HG03196 (cell line): ENCODE data around the gene TET3.

ENCODE experiments used
- ATAC-seq: cut with Tn5 transposase; IDR thresholded peaks from one replicate; pipeline ENCODE4 v1.9.1; 2021; ENCODE audit not compliant: unreplicated experiment

Gene TET3

DNA sequence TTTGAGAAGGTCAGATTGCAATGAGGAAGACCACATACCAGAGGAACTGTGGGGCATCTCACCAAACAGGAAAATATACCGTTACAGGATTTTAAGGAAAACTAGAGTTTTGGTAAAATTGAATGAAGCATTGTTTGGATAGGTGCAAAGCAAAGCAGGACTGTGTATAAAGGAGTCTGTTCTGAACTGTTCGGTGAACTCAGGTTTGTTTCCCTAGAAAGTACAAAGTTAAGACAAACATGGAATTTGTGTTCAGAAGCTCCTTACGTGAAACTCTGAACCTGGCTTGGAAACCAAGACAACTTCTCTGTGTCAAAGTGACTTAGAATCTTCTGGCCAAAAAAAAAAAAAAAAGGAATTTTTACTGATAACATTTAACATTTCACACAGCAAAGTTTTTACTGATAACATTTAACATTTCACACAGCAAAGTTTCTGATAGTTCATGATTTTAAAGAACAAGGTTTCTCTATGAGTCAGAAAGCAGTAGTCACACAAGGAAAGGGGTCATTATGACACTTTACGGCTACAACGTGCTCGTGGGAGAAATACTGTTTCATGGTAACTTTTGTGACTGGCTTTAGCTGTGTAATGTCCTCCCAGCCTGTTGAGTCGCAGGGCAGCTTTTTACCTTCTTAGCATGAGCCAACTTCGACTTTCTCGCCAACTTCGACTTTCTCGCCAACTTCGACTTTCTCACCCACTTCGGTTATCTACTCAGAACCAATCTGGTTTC is 21.2 kb upstream of the TET3 start:
- peak; percentile 47 for ATAC-seq

DNA sequence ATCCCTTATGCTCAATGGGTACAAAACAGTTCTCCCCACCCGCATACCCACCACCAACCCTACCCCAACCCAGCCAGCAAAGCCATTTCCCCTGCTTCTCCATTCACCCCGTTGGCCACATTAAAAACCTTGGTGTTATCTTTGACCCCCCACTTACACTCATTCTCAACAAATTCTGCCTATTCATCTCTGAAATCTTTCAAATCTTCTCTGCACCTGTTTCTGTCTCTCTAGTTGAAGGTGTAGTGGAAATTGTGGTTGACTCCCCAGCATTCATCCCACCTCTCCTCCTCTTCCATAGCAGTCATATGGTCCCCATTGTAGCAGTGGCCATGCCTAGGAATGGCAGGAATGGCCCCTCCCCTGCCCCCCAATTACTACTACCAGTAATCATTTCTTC is 20.5 kb upstream of the TET3 start:
- ATAC-seq = no peak

DNA sequence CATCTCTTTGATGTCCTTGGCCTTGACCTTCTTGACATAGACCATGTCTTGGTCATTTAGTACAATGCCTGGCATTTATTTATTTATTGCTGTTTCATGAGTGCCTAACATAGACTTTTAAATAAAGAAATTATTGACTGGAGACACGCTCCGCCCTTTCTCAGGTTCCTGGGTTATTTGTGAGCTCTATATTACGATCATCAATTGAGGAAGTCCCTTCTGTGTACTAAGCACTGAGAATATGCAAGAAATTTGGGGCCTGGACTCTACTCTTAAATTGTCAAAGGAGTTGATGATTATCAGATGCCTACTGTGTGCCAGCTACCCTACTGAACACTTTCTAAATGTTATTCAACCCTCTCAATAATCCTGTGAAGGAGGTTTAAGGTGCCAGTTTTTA is 19.7 kb upstream of the TET3 start:
- no peak for ATAC-seq

DNA sequence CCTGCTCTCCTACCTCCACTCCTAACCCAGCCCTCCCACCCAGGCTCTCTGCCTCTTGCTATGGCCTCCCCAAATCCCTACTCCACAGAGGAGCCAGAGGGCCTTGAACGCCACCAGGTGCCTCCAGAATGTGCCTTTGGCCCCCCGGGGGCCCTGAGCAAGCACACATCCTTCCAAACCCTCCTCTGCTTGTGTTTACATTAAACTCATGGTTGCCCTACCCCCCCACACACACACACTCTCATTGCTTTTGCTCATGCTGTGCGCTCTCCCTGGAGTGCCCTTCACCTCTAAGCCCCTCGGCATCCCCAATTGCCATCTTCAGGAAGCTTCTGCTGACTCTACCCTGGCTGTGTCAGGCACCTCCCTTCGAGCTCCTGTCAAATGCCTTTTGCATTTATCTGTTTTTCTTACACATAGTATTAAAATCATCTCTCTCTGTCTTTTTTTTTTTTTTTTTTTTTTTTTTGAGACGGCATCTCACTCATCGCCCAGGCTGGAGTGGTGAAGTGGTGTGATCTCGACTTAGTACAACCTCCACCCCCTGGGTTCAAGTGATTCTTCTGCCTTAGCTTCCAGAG is 16.3 kb upstream of the TET3 start:
- ATAC-seq = no peak

DNA sequence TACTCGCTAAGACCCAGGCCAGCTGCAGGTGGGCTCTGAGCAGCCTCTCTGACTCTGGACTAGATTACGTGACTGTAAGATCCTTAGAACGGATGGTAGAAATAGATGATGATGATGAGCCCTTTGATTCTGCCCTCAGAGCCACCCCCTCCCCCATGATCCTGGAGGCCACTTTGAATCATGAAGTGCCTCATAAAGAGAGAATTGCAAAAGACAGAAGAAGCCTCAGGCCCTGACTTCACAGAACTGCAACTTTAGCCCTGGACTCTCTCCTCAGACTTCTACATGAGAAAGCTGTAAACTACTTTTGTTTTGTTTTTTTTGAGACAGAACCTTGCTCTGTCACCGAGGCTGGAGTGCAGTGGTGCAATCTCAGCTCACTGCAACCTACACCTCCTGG is 15.4 kb upstream of the TET3 start:
- no peak for ATAC-seq

DNA sequence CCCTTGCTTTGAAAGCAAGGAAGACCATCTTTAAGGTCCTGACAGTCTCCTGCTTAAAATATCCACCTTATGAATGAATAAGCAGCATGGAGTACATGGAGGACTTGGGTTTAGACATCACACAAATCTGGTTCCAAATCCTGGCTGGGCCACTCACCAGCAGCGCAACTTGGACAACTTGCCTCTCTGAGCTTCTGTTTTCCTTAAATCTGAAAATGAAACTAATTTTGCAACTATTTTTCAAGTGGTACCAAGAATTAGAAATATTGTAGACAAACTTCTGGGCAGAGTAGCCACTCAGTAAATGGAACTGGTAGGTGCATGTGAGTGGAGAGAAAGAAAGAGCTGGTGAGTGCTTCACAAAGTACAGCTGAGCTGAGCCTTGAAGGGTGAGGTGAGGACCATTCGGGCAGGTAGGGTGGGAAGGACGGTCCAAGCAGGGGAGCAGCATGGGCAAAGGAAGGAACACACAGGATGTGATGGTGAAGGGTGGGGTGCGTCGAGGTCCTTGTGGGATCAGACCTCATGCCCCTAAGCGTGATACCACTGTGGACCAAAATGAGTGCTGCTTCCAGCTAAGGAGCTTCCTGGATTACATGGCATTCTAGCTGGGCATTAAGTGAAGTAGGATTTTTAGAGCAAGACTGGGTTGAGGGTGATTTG is 14.4 kb upstream of the TET3 start:
- peak; percentile 5 for ATAC-seq

DNA sequence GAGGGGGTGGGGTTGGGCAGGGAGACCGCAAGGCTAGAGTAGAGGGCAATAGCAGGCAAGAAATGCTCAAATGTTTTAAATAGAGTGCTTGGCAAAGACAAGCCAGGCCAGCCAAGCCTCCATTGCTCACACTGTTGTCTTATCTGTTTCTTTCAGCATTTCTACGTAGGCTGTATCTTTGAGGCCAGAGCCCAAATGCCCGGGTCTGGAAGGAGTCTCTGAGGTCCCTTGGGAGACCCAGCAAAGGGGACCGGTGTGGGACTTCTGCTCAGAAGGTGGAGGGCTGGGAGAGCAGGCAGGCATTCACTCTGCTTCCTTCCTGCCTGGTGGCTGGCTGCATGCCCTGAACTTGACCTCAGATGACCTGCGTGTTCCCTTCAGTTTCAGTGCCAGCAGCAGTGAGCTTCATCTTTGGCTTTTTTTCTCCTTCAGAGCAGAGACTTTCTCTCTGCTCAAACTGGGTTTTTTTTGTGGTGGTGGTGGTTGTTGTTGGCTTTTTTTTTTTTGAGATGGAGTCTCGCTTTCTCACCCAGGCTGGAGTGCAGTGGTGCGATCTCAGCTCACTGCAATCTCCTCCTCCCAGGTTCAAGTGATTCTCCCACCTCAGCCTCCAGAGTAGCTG is 13.7 kb upstream of the TET3 start:
- ATAC-seq = peak; percentile 78

DNA sequence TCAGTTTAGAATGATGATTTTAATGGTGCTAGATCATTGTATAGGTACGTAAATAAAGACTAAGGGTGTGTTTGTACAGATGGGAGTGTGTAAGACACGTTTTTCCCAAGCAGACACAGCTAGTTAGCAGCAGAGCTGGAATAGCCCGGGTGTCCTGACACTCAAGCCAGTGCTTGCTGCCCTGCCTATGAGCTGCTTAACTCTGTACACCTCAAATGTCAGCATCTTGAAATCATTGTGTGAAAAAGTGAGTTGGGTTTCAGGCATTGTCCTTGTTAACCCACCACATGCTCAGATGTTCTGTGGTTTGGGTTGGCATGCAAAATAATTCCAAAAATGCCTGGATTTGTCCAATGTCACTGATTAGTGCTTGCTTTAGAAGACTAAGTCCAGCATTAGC is 13.0 kb upstream of the TET3 start:
- no peak for ATAC-seq

DNA sequence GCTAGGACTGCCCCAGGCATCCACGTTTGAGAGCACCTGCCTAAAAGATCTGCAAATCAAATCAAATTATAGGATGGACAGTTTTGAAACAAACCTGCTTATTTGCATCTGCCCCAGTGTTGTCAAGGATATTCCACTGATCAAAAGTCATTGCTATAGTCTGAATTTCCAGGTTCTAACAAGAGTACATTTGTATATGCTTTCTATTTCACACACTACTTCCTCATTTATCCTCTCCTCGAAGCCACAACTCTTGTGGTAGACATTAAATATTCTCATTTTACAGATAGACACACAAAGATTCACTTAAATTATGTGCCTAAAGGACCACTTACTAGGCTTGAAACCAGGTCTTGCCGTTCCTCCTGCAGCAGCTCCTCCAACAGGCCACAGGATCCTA is 11.9 kb upstream of the TET3 start:
- no peak for ATAC-seq

DNA sequence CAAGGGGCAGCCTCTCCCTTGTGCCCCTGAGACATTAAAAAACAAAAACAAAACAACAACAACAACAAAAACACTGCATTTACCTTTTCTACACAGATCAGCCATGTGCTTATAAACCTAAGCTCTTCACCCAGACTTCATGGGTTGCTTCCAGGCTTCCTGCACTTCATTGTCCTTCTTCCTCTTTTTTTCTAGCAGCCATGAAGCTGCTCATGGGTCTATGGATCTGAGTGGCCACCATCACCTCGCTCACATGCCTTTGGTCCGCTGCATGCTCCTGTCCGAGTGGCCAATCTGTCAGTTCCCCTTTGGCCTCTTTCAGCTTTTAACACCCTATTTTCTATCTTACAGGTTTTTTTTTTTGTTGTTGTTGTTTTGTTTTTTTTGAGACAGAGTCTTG is 9.0 kb upstream of the TET3 start:
- no peak for ATAC-seq

DNA sequence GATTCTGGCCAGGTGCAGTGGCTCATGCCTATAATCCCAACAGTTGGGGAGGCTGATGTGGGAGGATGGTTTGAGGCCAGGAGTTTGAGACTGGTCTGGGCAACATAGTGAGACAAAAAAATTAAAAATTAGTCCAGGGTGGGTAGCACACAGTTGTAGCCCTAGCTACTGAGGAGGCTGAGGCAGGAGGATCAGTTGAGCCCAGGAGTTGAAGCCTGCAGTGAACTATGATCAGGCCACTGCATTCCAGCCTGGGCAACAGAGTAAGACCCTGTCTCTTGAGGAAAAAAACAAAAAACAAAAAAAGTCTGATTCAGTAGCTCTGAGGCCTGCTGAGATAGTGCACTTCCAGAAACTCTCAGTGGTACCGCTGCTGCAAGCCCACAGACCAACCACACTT is 7.9 kb upstream of the TET3 start:
- no peak for ATAC-seq

DNA sequence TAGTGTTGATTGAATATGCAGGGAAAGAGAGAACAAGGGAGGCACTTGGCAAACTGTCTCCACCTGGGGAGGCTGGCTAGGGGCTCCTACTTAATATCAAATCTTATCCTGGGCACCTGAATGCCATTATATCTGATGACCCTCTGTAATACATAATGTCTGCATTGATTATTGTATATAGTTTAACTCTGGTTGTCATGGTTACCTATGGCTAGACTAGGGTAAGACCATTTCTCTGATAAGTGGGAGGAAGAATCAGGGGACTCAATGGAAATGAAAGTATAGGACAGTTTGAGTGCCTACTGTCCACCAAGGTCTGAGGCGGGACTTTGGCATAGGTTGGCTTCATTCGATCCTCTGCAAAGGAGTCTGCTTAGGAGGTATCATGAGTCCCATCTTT is 7.2 kb upstream of the TET3 start:
- ATAC-seq = no peak

DNA sequence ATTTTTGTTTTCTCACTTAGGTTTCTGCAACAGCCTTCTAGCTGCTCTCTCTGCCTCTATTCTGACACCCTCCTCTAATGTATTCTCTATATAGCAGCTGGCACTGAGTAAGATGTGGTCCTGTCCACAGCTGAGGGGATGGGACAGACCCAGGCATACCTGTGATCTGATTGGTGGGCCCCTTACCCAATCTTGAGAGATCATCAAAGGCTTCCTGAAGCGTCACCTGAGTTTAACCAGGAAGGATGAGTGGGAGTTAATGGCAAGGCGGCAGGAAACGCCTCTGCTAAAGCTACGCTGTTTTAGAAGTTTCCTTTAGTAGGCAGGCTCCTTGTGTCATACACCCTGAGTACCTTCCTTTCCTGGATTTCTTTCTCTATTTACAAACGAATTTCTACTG is 5.7 kb upstream of the TET3 start:
- no peak for ATAC-seq

DNA sequence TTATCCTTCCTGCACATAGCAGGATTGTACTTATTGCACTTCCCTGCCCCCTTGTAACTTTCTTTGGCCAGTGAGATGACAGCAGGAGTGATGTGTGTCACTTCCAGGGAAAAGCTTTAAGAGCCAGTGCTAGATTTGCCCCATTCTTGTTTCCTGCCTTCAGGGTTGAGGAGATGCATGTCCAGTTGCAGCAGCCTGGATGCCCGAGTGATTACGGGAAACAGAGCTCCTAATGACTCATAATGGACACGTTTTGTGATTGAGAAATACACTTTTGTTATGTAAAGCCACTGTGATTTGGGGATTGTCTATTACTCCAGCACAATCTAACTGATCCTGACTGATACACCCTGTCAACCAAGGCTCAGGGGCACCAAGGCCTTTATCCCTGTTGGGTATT is 5.0 kb upstream of the TET3 start:
- no peak for ATAC-seq

DNA sequence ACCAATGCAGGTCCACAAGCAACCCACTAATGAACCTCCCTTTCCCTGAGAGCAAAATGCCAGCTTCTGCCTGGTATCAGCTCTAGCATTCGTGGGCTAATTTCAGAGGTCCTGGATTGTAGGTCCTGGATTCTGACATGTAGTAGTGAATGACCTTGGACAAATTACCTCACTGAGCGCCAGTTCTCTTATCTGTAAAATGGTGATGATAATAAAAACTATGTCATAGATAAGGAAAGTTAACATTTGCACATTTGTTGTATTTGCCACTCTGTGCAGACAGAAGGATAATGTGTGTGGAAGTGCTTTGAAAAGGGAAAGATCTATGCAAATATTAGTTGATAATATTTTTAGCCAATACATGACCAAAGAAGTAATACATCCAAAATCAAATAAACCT is 4.1 kb upstream of the TET3 start:
- ATAC-seq = no peak

DNA sequence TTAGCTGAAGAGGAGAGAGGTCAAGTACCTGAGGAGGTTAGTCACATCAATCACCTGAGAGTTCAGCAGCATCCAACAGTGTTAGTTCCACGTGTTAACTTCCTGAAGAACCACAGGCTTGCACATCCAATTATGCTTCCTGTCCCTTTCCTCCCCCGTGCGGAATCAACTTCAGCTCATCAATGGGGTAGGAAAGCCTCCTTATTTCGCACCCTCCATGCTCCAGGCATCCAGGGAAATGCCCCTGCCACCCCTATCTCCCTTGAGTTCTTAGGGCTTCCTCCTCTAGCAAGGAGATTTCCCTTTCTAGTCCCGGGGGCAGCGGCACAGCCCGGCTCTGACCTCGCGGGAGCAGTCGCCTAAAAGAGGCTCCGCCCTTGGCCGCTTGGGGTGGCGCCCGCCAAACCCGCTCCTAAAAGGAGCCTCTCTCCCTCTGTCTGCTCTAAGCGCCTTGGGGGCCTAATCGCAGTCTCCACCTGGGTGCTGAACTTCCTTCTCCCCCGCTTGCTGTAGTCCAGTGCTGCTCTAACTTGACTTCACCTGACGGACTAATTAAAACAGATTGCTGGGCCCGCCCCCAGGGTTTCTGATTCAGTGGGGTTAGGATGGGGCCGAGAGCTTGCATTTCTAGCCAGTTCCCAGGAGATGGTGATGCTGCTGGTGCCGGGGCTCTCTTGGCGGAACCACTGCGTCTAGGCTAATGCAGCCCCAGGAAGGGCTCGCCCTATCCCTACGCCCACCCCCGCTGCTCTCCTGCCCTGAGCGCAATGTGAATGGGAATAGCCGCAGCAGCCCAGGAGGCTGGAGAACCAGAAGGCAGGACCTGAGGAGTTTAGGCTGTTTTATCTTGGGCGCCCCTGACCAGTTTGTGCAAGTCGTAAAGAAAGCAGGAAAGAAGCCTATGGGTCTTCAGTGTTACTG is 3.4 kb upstream of the TET3 start:
- ATAC-seq = no peak

DNA sequence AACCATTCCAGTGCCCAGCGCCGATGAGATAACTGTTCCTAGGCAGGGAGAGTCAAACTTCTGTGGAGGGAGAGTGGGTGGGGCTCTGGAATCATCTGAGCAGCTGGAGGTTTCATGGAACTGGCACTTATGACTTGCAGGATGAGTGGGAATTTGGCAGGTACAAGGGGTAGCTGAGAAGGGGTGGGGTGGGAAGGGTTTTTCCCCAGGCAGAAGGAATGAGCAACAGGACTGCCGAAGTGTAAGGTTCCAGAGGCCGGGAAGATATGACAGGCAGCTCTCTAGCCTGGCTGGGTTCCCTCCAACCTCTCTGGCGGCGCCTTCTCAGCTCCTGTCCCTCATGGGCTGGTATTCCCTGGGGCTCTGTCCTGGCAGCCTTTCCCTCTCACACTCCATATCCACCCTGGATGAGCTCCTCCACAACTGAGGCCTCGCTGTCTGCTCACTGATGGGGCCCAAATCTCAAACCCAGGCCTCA is 2.5 kb upstream of the TET3 start:
- no peak for ATAC-seq

DNA sequence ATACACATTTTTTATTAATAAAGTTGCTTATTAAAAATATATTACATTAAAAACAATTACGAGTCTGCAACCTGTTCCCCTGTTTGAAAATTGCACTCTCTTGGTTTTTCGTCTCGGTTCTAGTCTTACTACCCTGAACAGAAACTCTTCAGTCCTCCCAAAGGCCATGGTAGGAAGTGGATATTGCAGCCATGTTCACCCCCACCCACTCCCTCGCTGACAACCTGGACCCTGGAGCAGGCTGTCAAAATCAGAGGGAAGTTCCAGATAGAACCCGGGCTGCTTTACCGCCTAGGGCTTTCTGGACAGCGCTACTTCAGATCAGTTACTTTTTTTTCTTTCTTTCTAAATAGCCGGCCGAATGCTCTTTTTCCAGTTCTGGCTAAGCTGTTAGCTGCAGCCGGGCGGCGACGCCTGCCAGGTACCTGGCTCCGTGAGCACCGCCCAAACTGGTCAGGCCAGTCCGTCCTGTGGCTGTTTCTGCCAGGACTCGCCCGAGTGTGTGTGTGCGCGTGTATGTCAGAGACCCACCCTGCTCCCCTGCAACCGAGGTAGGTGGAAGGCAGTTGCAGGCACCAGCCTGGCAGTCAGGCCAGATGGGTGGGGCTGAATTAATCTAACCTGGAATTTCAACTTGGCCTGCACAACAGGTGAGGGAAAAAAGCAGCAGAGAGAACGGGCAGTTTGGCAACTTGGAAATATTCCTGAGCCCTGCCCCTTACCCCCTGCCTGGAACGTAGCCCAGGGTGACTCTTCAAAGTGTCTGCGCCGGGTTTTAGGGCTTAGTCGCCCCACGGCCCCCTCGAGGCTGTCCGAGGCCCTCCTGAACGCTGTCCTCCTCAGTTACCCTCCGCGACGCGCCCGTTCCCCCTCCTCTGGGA is 1.1 kb upstream of the TET3 start:
- no peak for ATAC-seq

DNA sequence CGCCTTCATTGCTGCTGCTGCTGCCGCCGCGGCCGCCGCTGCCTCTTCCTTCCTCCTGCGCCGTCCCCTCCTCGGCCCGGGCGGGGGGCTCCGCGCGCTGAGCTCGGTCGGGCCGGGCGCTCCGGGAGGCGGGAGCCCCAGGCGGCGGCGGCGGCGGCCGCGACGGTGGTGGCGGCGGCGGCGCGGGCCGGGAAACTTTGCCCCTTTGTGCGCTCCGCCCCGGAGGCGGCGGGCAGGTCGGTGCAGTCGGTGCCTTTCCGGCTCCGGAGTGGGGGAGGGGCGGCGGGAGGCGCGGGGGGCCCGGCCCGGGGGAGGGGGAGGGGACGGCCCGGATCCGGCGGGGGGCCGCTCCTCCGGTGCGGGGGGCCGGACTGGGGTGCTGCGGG is 205 bp downstream of the TET3 start:
- no peak for ATAC-seq
